K562 (cell line): ENCODE measurements around the gene UBE2J2. TPM values are rescaled to one million over a fixed set of nuclear protein-coding genes. Genes with fewer than 3 reads are reported as not detected.

Experiments
- CREB5 ChIP-seq: fragments of 250-450 bp; sonication (Bioruptor Pico); IDR thresholded peaks from 2 replicates; pipeline ENCODE4 v1.5.0; 2020; ENCODE audit warnings: mild to moderate bottlenecking
- EGR1 ChIP-seq: fragments of 450-650 bp; conservative IDR thresholded peaks from 2 replicates; pipeline ENCODE4 v1.6.1; 2017; ENCODE audit warnings: mild to moderate bottlenecking
- ELK1 ChIP-seq: sonication (generic); formaldehyde crosslinking; IDR thresholded peaks from 2 replicates; pipeline ENCODE4 v1.8.1; 2022; ENCODE audit warnings: missing genetic modification reagents
- ETV5 ChIP-seq: sonication (generic); formaldehyde crosslinking; IDR thresholded peaks from 2 replicates; pipeline ENCODE4 v1.4.0; 2020; ENCODE audit warnings: low read depth, mild to moderate bottlenecking, missing genetic modification reagents
- GABPB1 ChIP-seq: sonication (generic); formaldehyde crosslinking; IDR thresholded peaks from 2 replicates; pipeline ENCODE4 v1.8.0; 2022; ENCODE audit warnings: mild to moderate bottlenecking, missing genetic modification reagents
- HMGXB4 ChIP-seq: sonication (generic); formaldehyde crosslinking; IDR thresholded peaks from 2 replicates; pipeline ENCODE4 v1.8.1; 2023; ENCODE audit warnings: mild to moderate bottlenecking, missing genetic modification reagents
- KLF1 ChIP-seq: fragments of 450-650 bp; IDR thresholded peaks from 2 replicates; pipeline ENCODE4 v1.6.1; 2016; ENCODE audit warnings: missing genetic modification characterization, missing compliant biosample characterization
- MCM5 ChIP-seq: fragments of 450-650 bp; IDR thresholded peaks from 2 replicates; pipeline ENCODE4 v1.6.1; 2016; ENCODE audit warnings: low read depth
- NELFE ChIP-seq: IDR thresholded peaks from 2 replicates; pipeline ENCODE4 v1.6.1; 2011; ENCODE audit warnings: mild to moderate bottlenecking; ENCODE audit not compliant: insufficient read depth, insufficient read length
- PHF21A ChIP-seq: fragments of 450-650 bp; IDR thresholded peaks from 2 replicates; pipeline ENCODE4 v1.6.1; 2017; ENCODE audit warnings: low read depth, borderline replicate concordance
- PRPF4 ChIP-seq: fragments of 200-400 bp; formaldehyde crosslinking; IDR thresholded peaks from one replicate; pipeline ENCODE4 v1.6.1; 2017; ENCODE audit warnings: low read length, low read depth, mild to moderate bottlenecking; ENCODE audit not compliant: insufficient read depth, poor library complexity, severe bottlenecking
- RCOR1 ChIP-seq, 2 experiments: IDR thresholded peaks; 2 replicates each; pipeline ENCODE4 v1.6.1; 2012; ENCODE audit warnings: low read depth in 2 of 2, low read length in 2 of 2, borderline replicate concordance in 1 of 2, improper control_type of control experiment in 1 of 2
- polyA plus RNA-seq, 8 experiments: library from polyadenylated mRNA; depleted of rRNA in 4 of 8; stranded (reverse) in 5 of 8; unstranded in 3 of 8; fragments of >200 nt; fragmentation: Nextera tagmentation in 2 of 8; fragmentation: Illumina TruSeq in 1 of 8; extraction: Ambion mirVana in 2 of 8; extraction: Trizol in 1 of 8; gene quantifications; 2 replicates each; pipeline versions ENCODE4 v1.2.1 to v1.2.3, GENCODE V29; 2011 to 2014; ENCODE audit warnings: inconsistent platforms in 1 of 8, missing spikeins in 1 of 8
- total RNA-seq, 7 experiments: library from RNA; depleted of rRNA in 6 of 7; stranded (reverse); fragments of >200 nt in 6 of 7; fragmentation: Illumina TruSeq in 2 of 7; extraction: Trizol in 2 of 7; gene quantifications; 2 replicates each; pipeline versions ENCODE4 v1.2.1 to v1.2.3, GENCODE V29; 2011 to 2021; ENCODE audit warnings: low replicate concordance in 1 of 7

UBE2J2 gene
- total and polyA plus RNA-seq, 9 of the 15 experiments (the other 6 are each of a cell fraction or from before 2014, with no cell fraction given), result 0.93 to 112 (median 75.5) TPM

DNA sequence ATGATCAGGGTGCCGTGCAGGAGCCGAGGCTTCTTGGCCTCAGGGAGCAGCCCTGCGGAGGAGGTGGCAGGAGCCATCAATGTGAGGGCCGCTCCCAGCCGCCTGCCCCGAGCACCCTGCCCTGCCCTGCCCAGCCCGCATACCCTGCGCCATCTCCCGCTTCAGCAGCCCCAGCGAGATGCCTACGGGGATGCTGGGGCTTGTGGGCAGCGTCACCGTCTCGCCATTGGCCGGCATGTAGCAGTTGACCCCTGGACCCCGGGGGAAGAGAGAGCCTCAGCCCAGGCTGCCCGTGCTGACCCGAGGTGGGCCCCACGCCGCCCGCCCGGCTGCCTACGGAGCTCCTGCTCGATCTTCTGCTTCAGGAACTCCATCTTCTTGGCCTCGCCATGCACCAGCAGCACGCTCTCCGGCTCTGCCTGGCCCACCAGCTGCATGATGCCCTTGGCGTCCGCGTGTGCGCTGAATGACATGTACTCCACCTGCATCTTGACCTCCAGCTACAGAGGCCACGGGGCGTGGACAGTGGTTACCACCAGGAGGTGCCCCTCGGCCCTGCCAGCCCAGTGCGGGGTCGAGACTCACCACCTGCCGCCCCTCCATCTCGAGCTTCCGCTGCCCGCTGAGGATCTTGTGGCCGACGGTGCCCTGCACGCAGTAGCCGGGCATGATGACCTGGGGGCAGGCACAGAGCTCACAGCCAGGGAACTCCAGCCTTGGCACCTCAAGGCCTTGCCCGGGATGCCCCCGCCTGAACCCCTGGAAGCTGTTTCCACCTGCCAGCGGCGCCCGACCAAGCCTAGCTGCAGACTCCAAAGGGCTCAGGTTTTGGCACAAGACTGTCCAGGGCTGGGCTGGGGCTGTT is 39.0 kb upstream of the UBE2J2 start (continued):
- TF ChIP-seq HMGXB4 (CRISPR knock-in tag), result no peak
- no peak for TF ChIP-seq PRPF4
- no peak for TF ChIP-seq RCOR1 (IDR thresholded peaks at IDR 0.05; ENCODE audit: borderline replicate concordance in 1 of 2, low read depth in 2 of 2, low read length in 2 of 2)
- no peak for TF ChIP-seq EGR1
- no peak for TF ChIP-seq ETV5
- no peak for TF ChIP-seq ELK1 (CRISPR knock-in tag)
- TF ChIP-seq PHF21A, result no peak
- no peak for TF ChIP-seq GABPB1 (CRISPR knock-in tag)
- no peak for TF ChIP-seq CREB5 (CRISPR knock-in tag)
- no peak for TF ChIP-seq KLF1
- no peak for TF ChIP-seq NELFE
- no peak for TF ChIP-seq MCM5
